G401.6 (cell line): ENCODE results near the gene ZNF783.
"Not testable (repeated sequence)": the region's sequence is repeated elsewhere in the genome, so short reads cannot be mapped to it uniquely, and the experiment has no call there.

Source experiments
- FAIRE-seq: peaks from 2 replicates; lab custom pipeline; 2012; peaks lifted over from hg19 to GRCh38; lab: Jason Lieb, UNC

The ZNF783 gene

DNA sequence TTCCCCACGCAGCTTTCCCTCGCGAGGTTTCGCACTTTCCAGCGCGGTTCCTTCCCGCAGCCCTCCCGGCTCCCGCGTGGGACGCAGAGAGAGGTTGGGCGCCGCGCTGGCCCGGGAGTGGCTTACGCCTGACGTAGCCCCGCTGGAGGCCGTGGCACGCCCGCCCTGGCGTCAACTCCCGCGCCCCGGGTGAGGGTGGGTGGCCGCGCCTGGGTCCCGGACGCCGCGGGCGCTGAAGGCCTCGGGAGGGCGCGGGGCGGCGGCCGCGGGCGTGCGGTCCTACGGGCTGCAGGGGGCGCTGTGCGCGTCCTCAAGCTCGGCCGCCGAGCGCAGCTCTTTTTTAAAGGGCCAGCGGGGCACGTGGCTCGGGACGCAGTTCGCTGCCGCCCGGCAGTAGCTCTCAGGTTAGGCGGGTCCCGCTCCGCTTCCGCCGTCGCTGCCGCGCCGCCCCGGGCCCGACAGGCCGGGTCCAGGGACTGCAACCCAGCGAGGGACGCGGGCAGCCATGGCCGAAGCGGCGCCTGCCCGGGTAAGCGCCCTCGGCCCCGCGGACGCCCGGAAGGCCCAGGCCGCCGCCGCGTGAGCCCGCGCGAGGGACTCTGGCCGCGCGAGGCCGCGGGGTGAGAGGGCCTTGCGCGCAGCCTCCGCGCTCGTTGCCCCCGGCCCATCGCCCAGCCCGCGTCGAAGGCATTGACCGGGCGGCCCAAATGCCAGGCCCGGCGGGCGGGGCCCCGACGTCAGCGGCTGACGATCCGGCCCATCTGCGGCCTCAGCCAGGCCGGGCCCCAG, at the start of gene ZNF783:
ZNF783 (plus strand) TSS at position 368 of the 789 bp plus-strand sequence; CDS start at position 506, 138 bp downstream.
- no peak for FAIRE-seq

DNA sequence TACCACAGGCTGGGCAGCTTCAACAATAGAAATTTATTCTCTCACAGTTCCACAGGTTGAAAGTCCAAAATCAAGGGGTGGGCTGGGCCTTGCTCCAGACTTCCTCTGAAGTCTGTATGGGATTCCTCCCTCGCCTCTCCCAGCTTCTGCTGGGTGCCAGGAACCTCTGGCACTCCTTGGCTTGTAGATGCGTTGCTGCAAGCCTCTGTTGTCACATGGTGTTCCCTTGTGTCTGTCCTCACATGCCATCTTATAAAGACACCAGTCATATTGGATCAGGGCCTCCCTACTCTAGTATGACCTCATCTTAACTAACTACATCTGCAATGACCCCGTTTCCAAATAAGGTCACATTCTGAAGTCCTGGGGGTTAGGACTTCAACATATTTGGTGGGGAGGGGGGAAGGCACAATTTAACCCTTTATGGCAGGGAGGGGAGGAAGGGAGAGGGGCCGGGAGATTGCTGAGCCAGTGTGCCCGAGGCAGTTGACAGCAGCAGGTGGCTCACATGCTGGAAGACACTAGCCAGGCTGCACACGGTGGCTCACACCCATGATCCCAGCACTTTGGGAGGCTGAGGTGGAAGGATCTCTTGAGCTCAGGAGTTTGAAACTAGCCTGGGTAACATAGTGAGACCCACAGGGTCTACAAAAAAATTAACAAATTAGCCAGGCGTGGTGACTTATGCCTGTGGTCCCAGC, 47.8 kb upstream of the ZNF783 start:
- FAIRE-seq, result no peak

DNA sequence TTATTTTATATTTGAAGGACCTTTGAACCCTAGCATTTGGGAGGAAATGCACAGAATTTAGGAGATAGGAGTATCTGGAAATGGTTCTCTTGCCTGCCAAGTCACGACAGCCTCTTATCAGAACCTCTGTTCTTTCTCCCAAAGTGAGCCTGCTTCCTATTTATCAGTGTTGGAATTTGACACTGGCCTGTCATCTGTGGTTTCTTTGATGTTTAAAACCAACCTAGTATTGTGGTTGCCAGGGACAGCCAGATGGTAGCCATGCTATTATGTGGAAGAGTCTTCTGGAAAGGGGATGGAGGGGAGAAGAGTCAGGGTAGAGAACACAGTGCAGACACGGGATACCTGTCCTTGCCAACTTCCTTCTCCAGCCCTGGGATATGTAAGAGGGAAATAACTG, 45.6 kb upstream of the ZNF783 start:
- FAIRE-seq, result no peak

DNA sequence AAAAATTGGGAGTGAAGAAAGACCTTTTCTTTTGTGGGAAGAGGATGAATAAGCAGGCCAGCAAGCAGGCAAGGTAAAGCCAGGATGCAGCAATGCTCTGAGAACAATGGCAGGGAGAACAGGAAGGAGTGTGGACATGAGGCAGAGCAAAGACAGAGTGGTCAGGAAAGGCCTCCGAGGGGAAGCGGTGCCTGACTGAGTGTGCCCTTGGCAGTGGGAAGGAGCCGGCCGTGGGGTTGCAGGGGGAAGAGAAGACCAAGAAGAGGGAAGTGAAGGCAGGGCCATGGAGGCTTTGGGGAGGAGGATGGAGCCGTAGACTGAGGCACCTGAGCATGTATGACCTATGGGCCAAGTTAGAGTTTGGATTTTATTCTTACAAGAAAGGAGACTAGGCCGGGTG, 44.4 kb upstream of the ZNF783 start:
- FAIRE-seq, result no peak

DNA sequence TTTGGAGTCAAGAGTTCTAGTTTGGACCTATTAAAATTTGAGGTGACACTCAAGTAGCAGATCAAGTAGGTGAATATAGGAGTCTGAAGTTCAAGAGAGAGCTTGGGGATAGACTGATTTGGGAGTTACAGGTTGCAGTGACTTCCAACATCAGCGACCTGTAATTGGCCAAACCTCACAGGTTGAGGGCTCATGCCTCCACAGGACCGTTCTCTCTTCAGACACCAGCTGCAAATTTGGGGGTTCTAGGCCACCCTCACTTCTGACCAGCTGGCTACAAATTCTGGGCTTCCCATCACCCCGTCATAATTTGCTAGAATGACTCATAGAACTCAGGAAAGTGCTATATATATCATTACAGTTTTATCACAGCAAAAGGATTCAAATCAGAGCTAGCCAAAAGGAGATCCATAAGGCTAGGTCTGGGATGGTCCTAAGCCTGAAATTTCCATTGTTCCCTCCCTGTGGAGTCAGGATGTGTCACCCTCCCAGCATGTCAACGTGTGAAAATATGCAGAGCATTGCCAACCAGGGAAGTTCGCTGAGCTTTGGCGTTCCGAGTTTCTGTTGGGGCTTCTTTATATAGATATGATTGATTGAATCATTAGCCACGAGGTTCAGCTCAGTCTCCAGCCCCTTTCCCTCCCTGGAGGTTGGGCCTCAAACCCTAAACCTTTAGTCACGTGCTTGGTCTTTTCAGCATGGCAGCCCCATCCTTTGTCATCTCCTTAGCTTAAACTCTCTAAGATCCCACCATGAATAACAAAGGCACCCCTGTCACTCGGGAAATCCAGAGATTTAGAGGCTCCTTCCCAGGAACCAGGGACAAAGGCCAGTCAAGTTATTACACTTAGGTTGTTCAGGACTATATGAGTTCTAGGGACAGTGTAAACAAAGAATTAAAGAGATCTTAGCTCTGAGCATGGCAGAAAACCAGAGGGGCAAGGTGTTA, 43.3 kb upstream of the ZNF783 start:
- no peak for FAIRE-seq

DNA sequence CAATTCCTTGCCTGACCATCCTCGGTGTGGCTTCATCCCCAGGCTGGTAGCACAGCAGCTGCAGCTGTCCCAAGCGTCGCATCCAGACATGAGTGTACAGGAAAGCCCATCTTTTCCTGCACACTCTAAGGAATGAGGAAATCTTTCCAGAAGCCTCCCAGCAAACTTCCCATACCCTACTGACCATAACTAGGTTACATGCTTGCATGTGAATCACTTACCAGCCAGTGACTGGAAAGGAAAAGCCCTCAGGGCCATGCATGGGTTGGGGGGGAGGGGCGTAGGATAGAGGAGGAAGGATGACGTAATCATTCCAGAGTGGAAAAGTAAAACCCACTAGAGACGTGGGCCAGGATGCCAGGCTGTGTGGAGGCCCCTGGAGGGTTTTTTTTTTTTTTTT, 41.5 kb upstream of the ZNF783 start:
- FAIRE-seq, result no peak

DNA sequence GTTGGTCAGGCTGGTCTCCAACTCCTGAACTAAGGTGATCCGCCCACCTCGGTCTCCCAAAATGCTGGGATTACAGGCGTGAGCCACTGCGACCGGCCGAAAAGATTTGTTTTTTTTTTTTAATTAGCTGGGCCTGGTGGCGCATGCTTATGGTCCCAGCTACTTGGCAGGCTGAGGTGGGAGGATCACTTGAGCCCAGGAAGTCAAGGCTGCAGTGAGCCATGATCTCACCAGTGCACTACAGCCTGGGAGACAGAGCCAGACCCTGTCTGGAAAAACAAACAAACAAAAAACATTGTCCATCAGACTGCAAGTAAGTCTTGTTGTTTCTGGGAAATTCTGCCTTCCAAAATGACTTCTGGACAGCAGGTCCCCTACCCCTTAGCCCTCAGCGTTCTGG, 38.8 kb upstream of the ZNF783 start:
- no peak for FAIRE-seq

DNA sequence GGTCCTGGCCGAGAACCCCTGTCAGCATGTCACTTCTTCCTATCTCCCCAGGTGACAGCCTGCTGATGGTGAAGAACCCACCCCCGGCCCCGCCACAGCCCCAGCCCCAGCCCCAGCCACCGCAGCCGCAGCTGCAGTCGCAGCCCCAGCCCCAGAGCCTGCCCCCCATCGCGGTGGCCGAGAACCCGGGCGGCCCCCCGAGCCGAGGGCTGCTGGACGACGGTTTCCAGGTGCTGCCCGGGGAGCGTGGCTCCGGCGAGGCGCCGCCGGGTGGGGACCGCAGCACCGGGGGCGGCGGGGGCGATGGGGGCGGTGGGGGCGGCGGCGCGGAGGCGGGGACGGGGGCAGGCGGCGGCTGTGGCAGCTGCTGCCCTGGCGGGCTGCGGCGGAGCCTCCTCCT, 38.2 kb upstream of the ZNF783 start:
- no peak for FAIRE-seq

DNA sequence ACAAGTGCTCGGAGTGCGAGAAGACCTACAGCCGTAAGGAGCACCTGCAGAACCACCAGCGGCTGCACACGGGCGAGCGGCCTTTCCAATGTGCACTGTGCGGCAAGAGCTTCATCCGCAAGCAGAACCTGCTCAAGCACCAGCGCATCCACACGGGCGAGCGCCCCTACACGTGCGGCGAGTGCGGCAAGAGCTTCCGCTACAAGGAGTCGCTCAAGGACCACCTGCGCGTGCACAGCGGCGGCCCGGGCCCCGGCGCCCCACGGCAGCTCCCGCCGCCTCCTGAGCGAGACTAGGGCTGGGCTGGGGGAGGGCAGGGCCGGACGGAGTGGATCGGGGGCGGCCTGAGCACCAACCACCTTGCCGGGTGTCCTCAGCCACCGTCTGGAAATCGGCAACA, 37.6 kb upstream of the ZNF783 start:
- FAIRE-seq, result no peak

DNA sequence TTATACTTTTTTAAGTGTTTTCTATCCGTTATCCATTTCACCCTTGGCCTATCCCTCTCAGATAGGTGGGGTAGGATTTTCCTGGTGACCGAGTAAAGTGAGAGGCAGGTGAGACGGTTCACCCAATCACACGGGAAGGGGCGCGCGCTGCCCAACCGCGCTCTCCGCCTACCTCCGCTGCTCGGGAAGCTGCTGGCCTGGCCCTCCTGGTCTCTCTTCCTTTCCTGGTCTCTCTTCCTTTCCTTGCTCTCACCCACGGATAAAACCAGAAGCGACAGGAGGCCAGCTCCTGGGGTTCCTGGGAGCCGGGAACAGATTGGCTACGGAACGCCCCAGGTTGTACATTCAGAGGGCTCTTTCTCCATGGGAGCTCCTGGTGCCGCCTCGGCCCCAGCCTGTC, 36.9 kb upstream of the ZNF783 start:
- FAIRE-seq, result no peak

DNA sequence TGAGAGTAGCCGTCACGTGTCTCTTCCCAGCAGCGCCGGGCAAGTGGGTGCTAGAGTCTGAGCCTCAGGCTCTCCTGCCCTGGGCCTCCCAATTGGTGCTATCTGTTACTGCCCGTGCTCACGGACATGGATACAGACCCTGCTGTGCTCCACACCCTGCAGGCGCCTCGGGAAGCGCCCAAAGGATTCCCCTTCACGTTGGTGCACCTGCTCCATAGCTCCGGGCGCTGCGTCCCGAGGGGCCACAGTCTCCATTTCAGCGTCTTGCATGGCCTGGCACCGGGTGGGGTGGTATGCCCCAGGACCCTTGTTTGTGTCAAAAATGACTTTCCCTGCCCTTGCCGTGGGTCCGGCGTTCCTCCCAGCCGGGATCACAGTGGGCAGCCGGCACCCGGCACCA, 36.3 kb upstream of the ZNF783 start:
- FAIRE-seq, result no peak

DNA sequence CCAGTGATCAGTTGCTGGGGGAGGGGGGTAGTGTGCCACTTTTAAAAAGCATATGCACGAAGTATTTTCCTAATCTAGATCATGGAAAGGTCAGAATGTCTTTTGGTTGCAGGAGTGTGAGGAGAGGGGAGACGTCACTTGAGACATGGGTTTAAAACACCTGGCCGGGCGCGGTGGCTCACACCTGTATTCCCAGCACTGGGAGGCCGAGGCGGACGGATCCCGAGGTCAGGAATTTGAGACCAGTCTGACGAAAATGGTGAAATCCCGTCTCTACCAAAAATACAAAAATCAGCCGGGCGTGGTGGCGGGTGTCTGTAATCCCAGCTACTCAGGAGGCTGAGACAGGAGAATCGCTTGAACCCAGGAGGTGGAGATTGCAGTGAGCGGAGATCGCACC, 35.6 kb upstream of the ZNF783 start:
- not testable (repeated sequence) for FAIRE-seq

DNA sequence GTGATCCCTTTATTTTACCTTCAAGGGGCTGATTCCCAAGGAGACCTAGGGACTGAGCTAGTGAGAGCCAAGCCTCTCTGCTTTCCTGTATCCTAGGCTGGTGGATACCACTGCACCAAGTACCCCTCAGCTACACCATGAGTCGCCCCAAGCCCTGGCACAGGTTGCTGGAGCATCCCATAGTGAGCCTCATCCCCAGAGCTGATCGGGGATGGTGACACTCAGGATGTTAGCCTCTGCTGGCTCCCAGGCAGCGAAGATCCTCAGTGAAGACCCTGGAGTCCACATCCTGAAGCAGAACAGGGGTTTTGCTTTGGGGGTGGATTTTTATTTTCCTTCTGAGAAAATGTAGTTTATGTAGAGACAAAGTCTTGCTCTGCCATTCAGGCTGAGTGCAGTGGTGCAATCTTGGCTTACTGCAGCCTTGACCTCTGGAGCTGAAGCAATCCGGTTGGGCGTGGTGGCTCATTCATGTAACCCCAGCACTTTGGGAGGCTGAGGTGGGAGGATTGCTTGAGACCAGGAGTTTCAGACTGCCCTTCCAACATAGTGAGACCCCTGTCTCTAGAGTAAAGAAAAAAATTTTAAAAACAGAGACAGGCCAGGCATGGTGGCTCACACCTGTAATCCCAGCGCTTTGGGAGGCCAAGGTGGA, 35.0 kb upstream of the ZNF783 start:
- FAIRE-seq, result no peak

DNA sequence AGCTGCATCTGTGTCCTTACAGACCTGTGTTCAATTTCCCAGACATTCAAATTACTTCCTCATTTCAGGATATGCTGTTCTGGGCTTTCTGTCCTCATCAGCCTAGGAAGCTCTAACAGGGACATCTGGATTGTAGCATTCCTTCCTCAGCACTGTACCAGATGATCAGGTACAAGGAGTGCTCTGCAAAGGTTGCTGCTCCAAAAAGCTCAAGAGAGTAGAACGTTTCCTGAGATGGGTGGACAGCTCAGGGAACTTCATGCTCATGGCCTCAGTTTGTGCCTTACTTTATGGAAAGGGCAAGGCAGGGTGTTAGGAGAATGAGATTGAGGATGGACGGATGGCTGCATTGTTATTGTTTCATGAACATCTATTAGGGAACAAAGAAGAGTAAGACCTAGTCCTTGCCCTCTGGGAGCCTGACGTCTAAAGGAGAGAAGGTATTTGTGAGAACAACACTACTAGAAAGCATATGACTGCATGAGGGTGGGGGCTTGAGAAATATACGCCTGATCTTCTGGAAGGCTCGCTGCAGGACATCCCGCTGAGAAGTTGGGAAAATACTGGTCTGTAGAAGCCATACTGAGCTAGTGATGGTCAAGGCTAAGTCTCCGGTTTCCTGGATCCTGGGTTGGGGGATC, 33.0 kb upstream of the ZNF783 start:
- FAIRE-seq, result no peak

DNA sequence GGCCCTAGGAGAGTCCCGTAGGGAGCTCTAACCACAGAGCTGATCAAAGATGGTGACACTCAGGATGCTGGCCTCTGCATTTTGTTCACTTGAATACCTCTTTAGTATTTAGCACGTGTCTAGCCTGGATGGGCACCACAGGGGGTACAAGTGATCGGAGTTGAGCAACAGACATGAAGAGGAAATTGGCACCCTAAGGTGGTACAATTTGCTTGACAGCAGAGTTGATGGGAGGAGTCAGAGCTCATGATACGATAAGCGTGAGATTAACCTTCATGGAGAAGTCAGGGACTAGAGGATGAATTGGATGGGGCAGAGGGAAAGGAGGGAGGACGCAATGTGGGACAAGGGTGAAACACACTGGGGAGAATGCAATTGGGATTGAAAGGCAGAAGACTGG, 32.5 kb upstream of the ZNF783 start:
- FAIRE-seq, result no peak

DNA sequence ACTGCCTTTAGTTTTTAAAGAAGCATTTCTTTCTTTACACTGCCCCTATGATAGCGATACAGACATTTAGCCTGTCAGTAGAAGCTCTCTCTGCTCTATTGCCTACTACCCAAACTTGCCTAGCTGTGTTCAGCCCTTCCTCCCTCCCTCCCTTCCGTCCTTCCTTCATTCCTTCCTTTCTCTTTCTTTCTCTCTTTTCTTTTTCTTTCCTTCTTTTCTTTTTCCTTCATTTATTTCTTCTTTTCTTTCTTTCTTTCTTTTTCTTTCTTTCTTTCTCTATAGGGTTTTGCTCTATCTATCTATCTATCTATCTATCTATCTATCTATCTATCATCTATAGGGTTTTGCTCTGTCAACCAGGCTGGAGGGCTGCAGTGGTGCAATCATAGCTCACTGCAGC, 29.6 kb upstream of the ZNF783 start:
- FAIRE-seq, result no peak

DNA sequence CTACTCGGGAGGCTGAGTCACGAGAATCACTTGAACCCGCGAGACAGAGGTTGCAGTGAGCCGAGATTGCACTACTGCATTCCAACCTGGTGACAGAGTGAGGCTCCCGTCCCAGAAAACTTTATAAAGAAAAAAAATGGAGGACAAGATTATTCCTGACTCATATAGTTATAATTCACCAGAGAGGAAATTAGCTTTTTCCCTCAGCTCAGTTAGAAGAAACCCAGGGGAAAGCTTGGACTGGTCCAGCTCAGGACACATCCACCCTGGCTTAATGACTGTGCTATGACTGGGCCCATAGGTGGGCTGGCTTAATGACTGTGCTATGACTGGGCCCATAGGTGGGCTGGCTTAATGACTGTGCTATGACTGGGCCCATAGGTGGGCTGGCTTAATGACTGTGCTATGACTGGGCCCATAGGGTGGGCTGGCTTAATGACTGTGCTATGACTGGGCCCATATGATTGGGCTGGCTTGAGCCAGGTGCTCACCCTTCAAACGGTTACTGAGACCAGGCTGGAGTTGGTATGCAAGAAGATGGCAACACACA, 28.3 kb upstream of the ZNF783 start:
- FAIRE-seq, result not testable (repeated sequence)

DNA sequence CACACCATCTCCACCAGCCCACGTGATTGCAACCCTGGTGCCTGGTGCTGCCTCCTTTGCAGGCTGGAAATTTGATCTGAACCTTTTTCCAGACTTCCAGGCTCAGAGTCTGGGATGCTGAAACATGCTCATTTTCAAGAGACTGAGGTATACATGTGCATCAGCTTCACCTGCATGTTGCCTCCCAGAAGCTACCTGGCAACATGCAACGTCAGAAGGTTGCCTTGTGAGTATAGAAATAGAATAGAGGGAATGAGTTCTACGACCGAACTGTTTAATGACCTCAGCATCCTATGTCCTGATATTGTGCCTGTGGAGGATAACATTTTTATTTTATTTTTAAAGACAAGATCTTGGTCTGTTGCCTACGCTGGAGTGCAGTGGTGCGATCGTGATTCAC, 24.5 kb upstream of the ZNF783 start:
- no peak for FAIRE-seq

DNA sequence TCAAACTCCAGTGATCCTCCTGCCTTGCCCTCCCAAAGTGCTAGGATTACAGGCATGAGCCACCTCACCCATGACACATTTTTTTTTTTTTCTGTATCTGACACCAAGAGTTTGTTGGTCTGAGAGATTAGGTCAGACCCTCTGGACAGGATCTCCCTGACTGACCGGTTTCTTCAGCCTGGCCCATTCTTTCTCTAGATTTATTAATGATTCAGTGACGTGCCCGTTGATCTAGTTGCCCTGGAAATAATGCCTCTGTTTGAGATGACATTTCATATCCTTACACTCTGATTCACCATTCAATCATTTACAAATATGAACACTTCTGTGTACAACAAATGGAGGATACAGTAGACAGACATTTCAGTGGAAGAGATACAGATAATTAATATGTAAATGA, 23.9 kb upstream of the ZNF783 start:
- no peak for FAIRE-seq

DNA sequence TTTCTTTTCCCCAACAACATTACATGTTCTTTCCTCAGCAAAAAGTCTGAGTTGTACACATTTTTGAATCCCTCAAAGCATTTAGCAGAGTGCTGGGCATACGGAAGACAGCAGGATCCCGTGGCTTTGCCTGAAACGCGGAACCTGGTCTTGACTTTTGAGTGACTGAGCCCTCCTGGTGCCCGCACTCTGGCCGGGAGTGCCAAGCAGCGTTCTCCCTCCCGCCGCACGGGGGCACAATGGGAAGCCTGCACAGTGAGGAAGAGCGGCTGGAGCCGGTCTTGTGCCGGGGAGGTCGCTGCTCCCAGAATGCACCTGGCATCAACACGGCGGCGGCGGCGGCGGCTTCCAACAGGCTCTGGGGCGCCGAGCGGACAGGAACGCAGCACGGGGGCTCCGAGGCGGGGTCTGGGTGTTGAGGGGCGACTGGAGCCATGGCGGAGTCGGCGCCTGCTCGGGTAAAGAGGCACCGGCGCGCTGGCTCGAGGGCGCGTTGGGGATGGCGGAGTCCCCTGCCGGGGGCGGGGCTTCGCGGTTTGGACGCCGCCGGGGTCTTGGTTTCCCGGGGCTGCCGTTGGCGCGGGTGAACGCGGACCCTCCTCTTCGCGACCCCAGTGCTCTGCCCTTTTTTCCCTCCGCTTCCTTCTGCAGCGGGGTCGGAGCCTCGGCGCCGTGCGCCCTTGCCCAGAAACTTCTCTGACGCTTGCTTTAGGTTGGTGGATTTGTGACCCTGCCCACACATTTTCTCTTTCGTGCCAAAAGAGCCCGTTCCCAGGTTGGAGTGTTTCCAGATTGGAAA, 22.5 kb upstream of the ZNF783 start, which contains the start of gene ZNF212:
ZNF212 (plus strand) TSS at position 307 of the 799 bp plus-strand sequence; CDS start at position 435, 128 bp downstream.
- peak; percentile 23 for FAIRE-seq
